MCF 10A (cell line): Measurements from ENCODE around the gene PCDH15. TPM values are rescaled to one million over a fixed set of nuclear protein-coding genes. Genes with fewer than 3 reads are reported as not detected.
A peak's percentile ranks its signal among the peaks of the same experiment; 100 is the strongest.

Experiments
- BruUV-seq: library from RNA; stranded (reverse); fragments of 400-500 nt; replicated peaks from 2 replicates; lab custom pipeline; 2021; lab: Mats Ljungman, UMichigan
- CTCF ChIA-PET: fragments of 300-600 bp; sonication (Branson Sonifier 250); formaldehyde crosslinking; extraction: SDS; loops from one replicate; lab custom pipeline; 2021; ENCODE audit warnings: antibody characterized with exemption, inconsistent platforms; lab: Yijun Ruan, JAX
- POLR2A ChIA-PET: fragments of 300-600, 350-650 bp; sonication (Branson Sonifier 250); formaldehyde crosslinking; extraction: SDS; loops from one replicate; lab custom pipeline; 2020; ENCODE audit warnings: antibody characterized with exemption, inconsistent platforms; lab: Yijun Ruan, JAX
- DNase-seq: peaks from one replicate; pipeline ENCODE4 v3.0.0-alpha.2; 2018; ENCODE audit not compliant: unreplicated experiment
- H3K27ac Mint-ChIP-seq: one replicate; pipeline ENCODE4 v1.8.0; 2022; ENCODE audit warnings: mild to moderate bottlenecking, low read depth, mixed read lengths; ENCODE audit not compliant: unreplicated experiment
- H3K27me3 Mint-ChIP-seq: one replicate; pipeline ENCODE4 v1.8.0; 2022; ENCODE audit warnings: mixed read lengths; ENCODE audit not compliant: insufficient read depth, unreplicated experiment
- H3K36me3 Mint-ChIP-seq: one replicate; pipeline ENCODE4 v1.8.0; 2022; ENCODE audit warnings: mild to moderate bottlenecking, moderate library complexity, mixed read lengths; ENCODE audit not compliant: insufficient read depth, unreplicated experiment
- H3K4me1 Mint-ChIP-seq: one replicate; pipeline ENCODE4 v1.8.0; 2022; ENCODE audit warnings: mixed read lengths; ENCODE audit not compliant: insufficient read depth, unreplicated experiment
- H3K4me3 Mint-ChIP-seq: one replicate; pipeline ENCODE4 v1.8.0; 2022; ENCODE audit warnings: mild to moderate bottlenecking, moderate library complexity, mixed read lengths; ENCODE audit not compliant: unreplicated experiment
- H3K9me3 Mint-ChIP-seq: one replicate; pipeline ENCODE4 v1.8.0; 2022; ENCODE audit warnings: mixed read lengths; ENCODE audit not compliant: unreplicated experiment
- CTCF ChIP-seq: fragments of 200-600 bp; IDR thresholded peaks from one replicate; pipeline ENCODE4 v1.8.0; 2022; ENCODE audit warnings: antibody characterized with exemption, mild to moderate bottlenecking; ENCODE audit not compliant: unreplicated experiment
- intact Hi-C: fragments of 100-400 bp; cut with micrococcal nuclease; formaldehyde crosslinking; loops from 2 replicates; pipeline ENCODE4 v1.14.1; 2022
- total RNA-seq: library from RNA; stranded (reverse); gene quantifications from 2 replicates; pipeline ENCODE4 v1.2.3, GENCODE V29; 2022

PCDH15 gene
- total RNA-seq, 1 experiment from 2014 or later: not detected

GRCh38 chr10:54614072-54614471 is 187.0 kb downstream of the PCDH15 start:
- peaks cover under 1% of the 10 kb centered on the region for H3K27me3 Mint-ChIP-seq
- CTCF ChIA-PET: interaction anchor here (0.5 to 1.1 kb wide), 2 partner anchors 53 to 1006 kb away, joined by 3 to 6 read pairs; no protein-coding TSS in a partner anchor

GRCh38 chr10:54613162-54613561 is 187.9 kb downstream of the PCDH15 start:
- Mint-ChIP-seq H3K9me3 (no peaks in the 10 kb centered on the region), H3K27ac (no peak overlapping the region), H3K4me3 (no peak overlapping the region), H3K4me1 (peaks cover 8% of the 10 kb centered on the region), H3K27me3 (no peaks in the 10 kb centered on the region), H3K36me3 (no peaks in the 10 kb centered on the region)
- BruUV-seq: no TSS peak
- ChIA-PET POLR2A (no interaction called here), CTCF (interaction anchor here (1.1 kb wide), 1 partner anchor 54 kb away, joined by 6 read pairs; no protein-coding TSS in a partner anchor)
- TF ChIP-seq CTCF: no peak
- DNase-seq: no peak
- intact Hi-C loops: no loop called here

More at GRCh38 chr10:54614072-54614471, 187.0 kb downstream of the PCDH15 start:
- peaks cover 8% of the 10 kb centered on the region for H3K4me1 Mint-ChIP-seq
- peak; percentile 11 for DNase-seq
- H3K4me3 Mint-ChIP-seq: no peak overlapping the region
- intact Hi-C loops: no loop called here
- no peak for TF ChIP-seq CTCF
- POLR2A ChIA-PET: interaction anchor here (0.7 kb wide), 1 partner anchor 17 kb away, joined by 4 read pairs; no protein-coding TSS in a partner anchor
- H3K9me3 Mint-ChIP-seq: no peaks in the 10 kb centered on the region
- no peaks in the 10 kb centered on the region for H3K36me3 Mint-ChIP-seq
- H3K27ac Mint-ChIP-seq: no peak overlapping the region
- BruUV-seq: no TSS peak

- Mint-ChIP-seq H3K4me3 (no peak overlapping the region), H3K9me3 (no peaks in the 10 kb centered on the region), H3K27ac (no peak overlapping the region), H3K36me3 (no peaks in the 10 kb centered on the region), H3K4me1 (peaks cover 8% of the 10 kb centered on the region), H3K27me3 (no peaks in the 10 kb centered on the region)
- CTCF ChIA-PET: no interaction called here
- intact Hi-C loops: no loop called here
- no peak for DNase-seq
- no TSS peak for BruUV-seq
- POLR2A ChIA-PET: no interaction called here
- TF ChIP-seq CTCF: no peak
Observed at GRCh38 chr10:54609423-54609822, 191.6 kb downstream of the PCDH15 start.

- TF ChIP-seq CTCF: no peak
- BruUV-seq: no TSS peak
- Mint-ChIP-seq H3K27me3 (no peaks in the 10 kb centered on the region), H3K4me3 (no peak overlapping the region), H3K4me1 (peaks cover 2% of the 10 kb centered on the region), H3K27ac (no peak overlapping the region), H3K36me3 (no peaks in the 10 kb centered on the region), H3K9me3 (no peaks in the 10 kb centered on the region)
- no peak for DNase-seq
- ChIA-PET CTCF (no interaction called here), POLR2A (no interaction called here)
- intact Hi-C loops: no loop called here
Observed at GRCh38 chr10:54607983-54608382, 193.0 kb downstream of the PCDH15 start.
